ENCODE measurements around the gene FOXJ1. TPM values are rescaled to one million over a fixed set of nuclear protein-coding genes. Genes with fewer than 3 reads are reported as not detected.

The FOXJ1 gene
- total and polyA plus RNA-seq, 2 of the 8 experiments (the other 6 are each of a cell fraction or from before 2014, with no cell fraction given) = 4.7 to 5.4 TPM

GRCh38 chr17:76137351-76138233 lies 3.5 kb downstream of the FOXJ1 start (continued):
- TF ChIP-seq EZH2 (IDR thresholded peaks at IDR 0.05; ENCODE audit: low read depth, low read length, severe bottlenecking) (peak; percentile 73), RFX5 (IDR thresholded peaks at IDR 0.05; ENCODE audit: borderline replicate concordance, low read depth, low read length) (no peak), RNF2 (IDR thresholded peaks at IDR 0.05; ENCODE audit: borderline replicate concordance, low read depth, low read length, missing control alignments, poor library complexity, severe bottlenecking) (peak; percentile 16)

Data from H1 (cell line).